Stimulated activated CD4-positive, alpha-beta T cell treated with anti-CD3 and anti-CD28 coated beads, Interleukin-12 subunit alpha, Interleukin-12 subunit beta, amount 100 ng/mL, for 4 hours (primary cell): Measurements from ENCODE around the gene TMEM114.
"Not testable (repeated sequence)": the region's sequence is repeated elsewhere in the genome, so short reads cannot be mapped to it uniquely, and the experiment has no call there.

ENCODE experiments used
- DNase-seq: peaks from one replicate; pipeline ENCODE4 v3.0.0-alpha.2; 2020

TMEM114 gene

DNA sequence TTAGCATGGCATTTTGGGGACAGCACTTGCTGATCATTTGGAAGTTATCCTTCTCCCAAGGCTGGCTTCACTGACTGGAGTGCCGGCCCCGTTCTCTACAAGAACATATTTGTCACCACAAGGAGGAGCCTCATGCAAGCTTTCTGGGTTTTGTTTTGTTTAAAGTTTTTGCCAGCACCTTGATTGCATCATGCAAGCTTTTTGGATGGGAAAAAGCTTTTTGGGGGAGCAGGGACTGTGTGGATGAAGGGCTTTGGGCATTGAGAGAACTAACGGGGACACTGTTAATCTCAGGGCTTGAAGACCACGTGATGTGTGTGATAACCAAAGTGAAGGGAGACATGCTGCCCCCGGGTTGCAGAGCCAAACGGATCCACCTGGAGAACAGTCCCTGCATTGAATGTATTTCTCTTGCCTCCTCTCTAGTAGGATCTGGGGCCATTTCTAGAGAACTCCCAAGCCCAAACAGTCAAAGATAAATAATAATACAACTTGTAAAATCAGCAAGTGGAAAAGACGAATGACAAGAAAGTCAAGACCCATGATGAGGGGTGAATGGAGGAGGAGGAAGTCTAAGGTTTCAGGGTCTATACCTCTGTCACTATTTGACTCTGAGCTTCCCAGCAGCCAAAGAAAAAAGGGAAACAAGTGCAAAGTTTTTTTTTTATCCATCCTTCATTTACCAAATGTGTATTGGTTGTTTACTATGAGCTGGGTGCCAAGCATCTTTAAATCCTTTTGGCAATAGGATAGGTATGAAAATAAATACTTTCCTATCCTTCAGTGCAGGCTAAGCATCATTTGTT, 17.2 kb downstream of the TMEM114 start:
- no peak for DNase-seq

- DNase-seq = no peak
Observed at GRCh38 chr16:8572063-8572918, 18.0 kb downstream of the TMEM114 start.

- DNase-seq = no peak
Observed at GRCh38 chr16:8571061-8571596, 19.2 kb downstream of the TMEM114 start.

DNA sequence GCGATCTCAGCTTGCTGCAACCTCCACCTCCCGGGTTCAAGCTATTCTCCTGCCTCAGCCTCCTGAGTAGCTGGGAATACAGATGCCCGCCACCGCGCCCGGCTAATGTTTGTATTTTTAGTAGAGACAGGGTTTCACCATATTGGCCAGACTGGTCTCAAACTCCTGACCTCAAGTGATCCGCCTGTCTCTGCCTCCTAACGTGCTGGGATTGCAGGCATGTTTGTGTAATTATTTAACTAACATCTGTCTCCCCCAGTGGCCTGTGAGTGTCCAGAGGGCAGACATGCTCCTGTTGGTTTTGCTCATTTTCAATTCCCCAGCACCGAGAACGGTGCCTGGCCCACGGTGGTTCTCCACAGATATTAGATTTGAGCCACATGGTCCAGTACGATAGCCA, 19.9 kb downstream of the TMEM114 start:
- not testable (repeated sequence) for DNase-seq

DNA sequence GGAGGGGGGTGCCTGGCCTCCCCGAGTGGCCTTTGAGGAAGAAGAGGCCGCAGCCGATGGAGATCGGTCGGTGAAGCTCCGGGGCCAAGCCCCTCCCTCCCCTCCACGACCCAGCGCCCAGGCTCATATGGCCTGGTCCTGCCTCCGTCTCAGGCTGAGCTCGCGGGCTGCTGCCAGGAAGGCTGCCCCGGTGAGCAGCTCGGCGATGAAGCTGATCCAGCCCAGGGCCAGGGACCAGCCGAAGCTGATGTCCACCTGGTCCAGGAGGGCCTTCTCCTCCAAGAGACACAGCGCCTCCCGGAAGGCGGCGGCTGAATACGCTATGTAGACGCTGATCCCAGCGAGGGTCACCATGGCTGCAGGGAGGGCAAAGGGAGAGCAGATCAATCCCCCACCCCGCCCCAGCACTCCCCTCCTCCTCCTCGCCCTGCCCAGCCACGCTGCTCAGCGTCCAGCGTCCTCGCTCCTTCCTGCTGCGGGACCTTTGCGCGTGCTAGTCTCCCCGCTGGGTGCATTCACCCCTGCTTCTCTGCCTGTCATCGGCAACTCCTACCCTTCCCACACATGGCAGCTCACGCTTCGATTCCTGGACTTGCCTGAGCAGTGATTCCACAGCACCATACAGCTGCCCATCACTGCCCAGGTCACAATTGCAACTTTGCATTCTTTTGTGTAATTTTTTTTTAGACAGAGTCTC, 20.5 kb downstream of the TMEM114 start:
- DNase-seq = no peak

DNA sequence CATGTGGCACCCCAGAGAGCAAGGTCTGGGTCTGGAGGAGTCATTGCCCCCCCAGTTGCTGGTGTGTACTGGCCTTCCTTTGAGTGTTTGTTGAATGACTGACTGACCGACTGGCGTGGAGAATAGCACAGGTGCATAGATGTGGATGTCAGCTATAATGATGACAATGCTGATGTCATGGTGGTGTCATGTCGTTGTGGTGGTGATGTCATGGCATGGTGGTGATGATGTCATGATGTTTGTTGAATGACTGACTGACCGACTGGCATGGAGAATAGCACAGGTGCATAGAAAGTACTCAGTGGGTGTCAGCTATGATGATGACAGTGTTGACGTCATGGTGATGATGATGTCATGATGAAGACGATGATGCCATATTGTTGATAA, 22.1 kb downstream of the TMEM114 start:
- DNase-seq = no peak

DNA sequence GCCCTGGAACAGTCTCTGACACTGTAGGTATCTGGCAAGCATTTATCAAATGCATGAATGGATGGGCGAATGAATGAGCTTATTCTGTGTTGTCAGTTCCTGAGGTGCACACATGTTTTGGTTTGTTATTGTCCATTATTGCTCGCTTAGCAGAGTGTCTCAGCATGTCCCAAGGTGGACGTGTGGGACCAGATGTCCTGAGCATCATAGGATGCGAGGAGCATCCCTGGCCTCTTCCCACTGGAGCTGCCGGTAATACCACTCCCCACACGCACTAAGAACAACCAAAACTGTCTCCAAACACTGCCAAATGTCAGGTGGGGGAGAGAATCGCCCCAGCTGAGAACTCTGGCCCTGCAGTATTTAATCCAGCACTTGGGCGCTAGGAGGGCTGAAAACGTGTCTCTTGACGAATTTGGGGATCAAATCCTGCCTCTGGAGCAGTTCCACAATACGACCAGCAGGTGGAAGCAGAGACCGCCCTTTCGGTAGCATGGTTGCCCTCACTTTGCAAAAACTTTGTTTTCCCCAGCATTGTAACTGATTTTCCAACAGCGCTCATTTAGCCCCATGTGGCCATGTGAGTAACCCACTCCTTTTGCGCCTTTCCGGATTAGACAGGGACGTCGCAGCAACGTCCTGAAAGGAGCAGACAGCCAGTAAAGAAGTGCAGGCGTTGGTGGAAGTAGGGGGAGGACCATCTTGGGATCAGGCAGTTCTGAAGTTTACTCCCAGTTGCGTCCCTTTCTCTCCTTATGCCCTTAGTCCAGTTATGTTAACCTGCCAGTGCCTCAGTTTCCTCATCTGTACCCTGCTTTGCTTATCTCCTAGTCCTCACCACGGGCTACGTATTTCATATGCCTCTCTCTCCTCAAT, 22.7 kb downstream of the TMEM114 start:
- peak; percentile 60 for DNase-seq

- DNase-seq = no peak
Observed at GRCh38 chr16:8565498-8565897, 24.8 kb downstream of the TMEM114 start.

DNA sequence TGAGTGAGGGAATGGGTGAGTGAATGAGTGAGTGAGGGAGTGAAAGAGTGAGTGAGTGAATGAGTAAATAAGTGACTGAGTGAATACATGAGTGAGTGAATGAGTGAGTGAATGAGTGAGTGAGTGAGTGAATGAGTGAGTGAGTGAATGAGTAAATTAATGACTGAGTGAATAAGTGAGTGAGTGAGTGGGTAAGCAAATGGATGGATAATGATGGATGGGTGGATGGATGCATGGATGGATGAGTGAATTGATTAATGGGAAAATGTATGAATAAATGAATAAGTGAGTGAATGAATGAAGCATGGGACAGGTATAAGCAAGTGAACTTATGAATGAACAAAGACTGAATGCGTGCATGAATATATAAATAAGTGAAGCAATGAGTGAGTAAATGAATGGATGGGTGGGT, 25.4 kb downstream of the TMEM114 start:
- no peak for DNase-seq

DNA sequence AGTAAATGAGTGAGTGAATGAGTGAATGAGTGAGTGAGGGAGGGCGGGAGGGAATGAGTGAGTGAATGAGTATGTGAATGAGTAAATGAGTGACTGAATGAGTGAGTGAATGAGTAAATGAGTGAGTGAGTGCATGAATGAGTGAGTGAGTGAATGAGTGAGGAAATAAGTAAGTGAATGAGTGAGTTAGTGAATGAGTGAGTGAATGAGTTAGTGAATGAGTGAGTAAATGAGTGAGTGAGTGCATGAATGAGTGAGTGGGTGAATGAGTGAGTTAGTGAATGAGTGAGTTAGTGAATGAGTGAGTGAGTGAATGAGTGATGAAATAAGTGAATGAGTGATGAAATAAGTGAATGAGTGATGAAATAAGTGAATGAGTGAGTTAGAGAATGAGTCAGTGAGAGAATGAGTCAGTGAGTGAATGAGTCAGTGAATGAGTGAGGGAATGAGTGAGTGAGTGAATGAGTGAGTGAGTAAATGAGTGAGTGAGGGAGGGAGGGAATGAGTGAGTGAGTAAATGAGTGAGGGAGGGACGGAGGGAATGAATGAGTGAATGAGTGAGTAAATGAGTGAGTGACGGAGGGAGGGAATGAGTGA, 26.3 kb downstream of the TMEM114 start:
- DNase-seq = not testable (repeated sequence)

GRCh38 chr16:8561496-8561895, 28.8 kb downstream of the TMEM114 start:
- no peak for DNase-seq

GRCh38 chr16:8555400-8555799, 34.9 kb downstream of the TMEM114 start:
- DNase-seq = no peak

- DNase-seq = no peak
Observed at GRCh38 chr16:8554881-8555280, 35.4 kb downstream of the TMEM114 start.

- no peak for DNase-seq
Observed at GRCh38 chr16:8554022-8554421, 36.3 kb downstream of the TMEM114 start.

- DNase-seq = no peak
Observed at GRCh38 chr16:8552487-8553221, 37.7 kb downstream of the TMEM114 start.

- no peak for DNase-seq
Observed at GRCh38 chr16:8551388-8552332, 38.7 kb downstream of the TMEM114 start.

- DNase-seq = no peak
Observed at GRCh38 chr16:8550728-8551387, 39.5 kb downstream of the TMEM114 start.

DNA sequence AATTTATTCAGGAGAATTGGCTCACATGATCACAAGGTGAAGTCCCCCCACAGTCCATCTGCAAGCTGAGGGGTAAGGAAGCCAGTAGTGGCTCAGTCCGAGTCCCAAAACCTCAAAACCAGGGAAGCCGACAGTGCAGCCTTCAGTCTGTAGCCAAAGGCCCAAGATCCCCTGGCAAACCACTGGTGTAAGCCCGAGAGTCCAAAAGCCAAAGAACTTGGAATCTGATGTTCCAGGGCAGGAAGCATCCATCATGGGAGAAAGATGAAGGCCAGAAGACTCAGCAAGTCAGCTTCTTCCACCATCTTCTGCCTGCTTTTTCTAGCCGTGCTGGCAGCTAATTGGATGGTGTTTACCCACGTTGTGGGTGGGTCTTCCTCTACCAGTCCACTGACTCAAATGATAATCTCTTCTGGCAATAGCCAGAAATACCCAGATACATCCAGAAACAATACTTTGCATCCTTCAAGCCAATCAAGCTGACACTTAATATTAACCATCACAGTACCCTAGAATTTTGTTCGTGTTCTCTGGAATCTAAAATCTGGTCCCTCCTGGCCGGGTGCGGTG, 40.4 kb downstream of the TMEM114 start:
- no peak for DNase-seq

GRCh38 chr16:8548166-8548565, 42.1 kb downstream of the TMEM114 start:
- DNase-seq = no peak
